ENCODE measurements around the gene HLCS.

DNA sequence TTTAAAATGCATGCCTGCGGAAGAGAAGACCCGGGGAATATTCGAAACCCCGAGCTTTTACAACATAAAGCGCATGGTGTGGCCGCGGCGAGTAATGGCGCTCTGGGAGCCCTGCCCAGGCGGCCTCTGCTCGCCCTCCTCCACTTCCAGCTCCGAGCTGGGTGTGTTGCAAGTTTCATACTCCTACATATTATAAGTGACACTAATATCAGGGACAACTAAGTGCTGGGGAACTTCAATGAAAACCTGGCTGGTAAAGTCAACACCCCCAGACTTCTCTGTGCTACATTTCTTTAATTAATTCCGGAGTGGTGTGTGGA lies 255.8 kb downstream of the HLCS start:
- TF ChIP-seq, protein P1, sequence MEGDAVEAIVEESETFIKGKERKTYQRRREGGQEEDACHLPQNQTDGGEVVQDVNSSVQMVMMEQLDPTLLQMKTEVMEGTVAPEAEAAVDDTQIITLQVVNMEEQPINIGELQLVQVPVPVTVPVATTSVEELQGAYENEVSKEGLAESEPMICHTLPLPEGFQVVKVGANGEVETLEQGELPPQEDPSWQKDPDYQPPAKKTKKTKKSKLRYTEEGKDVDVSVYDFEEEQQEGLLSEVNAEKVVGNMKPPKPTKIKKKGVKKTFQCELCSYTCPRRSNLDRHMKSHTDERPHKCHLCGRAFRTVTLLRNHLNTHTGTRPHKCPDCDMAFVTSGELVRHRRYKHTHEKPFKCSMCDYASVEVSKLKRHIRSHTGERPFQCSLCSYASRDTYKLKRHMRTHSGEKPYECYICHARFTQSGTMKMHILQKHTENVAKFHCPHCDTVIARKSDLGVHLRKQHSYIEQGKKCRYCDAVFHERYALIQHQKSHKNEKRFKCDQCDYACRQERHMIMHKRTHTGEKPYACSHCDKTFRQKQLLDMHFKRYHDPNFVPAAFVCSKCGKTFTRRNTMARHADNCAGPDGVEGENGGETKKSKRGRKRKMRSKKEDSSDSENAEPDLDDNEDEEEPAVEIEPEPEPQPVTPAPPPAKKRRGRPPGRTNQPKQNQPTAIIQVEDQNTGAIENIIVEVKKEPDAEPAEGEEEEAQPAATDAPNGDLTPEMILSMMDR (IDR thresholded peaks at IDR 0.05): no peak
- no peak for TF ChIP-seq POLR2A (IDR thresholded peaks at IDR 0.05)
- TF ChIP-seq POLR2AphosphoS5 (IDR thresholded peaks at IDR 0.05): no peak
- no peak for TF ChIP-seq EP300 (IDR thresholded peaks at IDR 0.05)
